ENCODE results near the gene OR5AN1.
A peak's percentile ranks its signal among the peaks of the same experiment; 100 is the strongest.
"Not testable (repeated sequence)": the region's sequence is repeated elsewhere in the genome, so short reads cannot be mapped to it uniquely, and the experiment has no call there.

OR5AN1 gene, protein sequence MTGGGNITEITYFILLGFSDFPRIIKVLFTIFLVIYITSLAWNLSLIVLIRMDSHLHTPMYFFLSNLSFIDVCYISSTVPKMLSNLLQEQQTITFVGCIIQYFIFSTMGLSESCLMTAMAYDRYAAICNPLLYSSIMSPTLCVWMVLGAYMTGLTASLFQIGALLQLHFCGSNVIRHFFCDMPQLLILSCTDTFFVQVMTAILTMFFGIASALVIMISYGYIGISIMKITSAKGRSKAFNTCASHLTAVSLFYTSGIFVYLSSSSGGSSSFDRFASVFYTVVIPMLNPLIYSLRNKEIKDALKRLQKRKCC

DNA sequence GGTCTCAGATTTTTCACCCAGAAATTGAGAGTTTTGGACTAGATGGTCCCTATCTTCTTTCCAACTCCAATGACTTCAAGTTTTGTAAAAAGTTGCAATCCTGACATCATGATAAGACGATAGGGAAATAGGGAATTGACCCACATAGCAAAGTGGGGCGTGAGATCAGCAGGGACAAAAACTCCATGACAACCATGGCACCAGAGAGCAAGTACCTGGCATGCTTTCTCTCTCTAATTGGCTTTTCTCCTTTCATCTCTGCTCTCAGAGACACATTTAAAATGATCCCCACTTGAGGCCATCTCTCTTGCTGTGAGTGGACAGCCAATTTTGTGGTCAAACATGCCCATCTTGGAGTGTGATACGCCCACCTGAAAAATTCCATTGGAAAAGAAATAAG lies at the start of gene OR5AN1:
Gene OR5AN1 (plus strand): TSS at position 301 of the 400 bp plus-strand sequence. CDS start 5,564 bp downstream, outside the sequence.
- no peak for DNase-seq

DNA sequence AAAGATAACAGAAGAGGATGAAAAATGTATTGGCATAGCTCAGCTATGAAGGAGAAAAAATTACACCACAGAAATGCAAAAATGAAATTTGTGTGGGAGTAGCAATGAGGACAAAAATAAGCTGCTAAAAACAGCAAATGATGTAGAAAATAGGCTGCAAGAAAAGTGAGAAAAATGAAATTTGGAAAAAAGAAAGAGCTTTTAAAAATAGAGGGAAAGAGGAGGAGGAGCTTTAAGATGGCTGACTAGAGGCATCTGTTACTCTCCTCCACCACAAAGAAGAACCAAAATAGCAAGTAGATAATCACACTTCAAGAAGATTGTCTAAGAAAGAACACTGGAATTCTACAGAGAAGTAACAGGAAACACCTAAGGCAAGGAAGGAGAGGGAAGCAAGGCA lies 23.7 kb upstream of the OR5AN1 start:
- DNase-seq = no peak

DNA sequence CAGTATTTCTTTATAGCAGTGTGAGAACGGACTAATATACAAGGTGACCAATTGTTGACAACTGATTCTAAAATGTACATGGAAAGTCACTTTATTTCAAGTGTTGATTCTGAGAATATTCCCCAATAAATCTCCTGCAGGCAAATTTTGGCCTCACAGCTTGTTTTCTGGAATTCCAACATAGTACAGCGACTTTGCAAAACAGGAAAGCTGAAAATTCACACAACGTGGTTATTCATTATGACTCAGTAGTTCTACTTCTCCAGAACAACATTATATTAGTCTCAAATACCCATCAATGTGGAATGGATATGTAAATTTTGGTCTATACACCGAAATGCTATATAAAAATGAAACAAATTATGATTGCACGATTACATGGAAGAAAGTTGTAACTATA lies 22.5 kb upstream of the OR5AN1 start:
- no peak for DNase-seq

DNA sequence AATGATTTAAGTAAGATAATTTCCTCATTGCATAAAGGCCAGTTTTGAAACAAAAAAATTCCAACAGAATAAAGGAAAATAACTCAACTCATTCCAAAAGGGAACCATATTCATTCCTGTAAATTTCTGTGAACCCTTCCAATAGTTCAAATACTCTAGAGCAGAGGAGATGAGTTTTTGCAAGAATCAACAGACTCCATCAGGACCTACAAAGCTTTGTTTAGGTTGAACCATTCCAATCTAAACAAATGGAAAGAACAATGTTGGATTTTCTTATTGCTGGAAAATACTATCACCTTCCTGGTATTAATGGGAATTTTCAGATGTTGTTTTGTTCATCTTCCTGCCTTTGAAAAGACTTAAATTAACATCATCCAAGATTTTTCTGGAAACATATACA lies 21.8 kb upstream of the OR5AN1 start:
- no peak for DNase-seq

DNA sequence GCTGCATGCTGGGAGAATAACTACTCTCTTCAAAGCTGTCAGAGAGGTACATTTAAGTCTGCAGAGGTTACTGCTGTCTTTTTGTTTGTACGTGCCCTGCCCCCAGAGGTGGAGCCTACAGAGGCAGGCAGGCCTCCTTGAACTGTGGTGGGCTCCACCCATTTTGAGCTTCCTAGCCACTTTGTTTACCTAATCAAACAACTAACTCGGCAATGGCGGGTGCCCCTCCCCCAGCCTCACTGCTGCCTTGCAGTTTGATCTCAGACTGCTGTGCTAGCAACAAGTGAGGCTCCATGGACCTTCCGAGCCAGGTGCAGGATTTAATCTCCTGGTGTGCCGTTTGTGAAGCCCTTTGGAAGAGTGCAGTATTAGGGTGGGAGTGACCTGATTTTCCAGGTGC lies 9.0 kb upstream of the OR5AN1 start:
- DNase-seq = not testable (repeated sequence)

DNA sequence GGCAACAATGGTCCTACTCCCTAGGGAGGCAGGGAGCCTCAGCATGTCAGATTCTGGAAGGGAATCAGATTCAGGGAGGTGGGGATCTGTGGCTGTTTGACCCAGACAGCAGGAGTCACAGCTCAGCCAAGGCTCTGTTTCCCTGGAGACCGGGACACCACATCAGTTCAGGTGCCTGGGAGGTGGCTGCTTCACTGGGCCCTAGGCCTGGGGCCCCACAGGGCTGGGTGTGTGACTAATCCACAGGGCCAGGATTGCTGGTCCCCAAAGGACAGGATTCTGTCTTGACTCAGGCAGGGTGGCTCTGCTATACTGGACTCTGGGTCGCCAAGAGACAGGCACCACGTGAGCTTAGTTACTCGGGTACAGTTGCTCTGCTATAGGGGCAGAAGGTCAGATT lies 3.5 kb upstream of the OR5AN1 start:
- no peak for DNase-seq

DNA sequence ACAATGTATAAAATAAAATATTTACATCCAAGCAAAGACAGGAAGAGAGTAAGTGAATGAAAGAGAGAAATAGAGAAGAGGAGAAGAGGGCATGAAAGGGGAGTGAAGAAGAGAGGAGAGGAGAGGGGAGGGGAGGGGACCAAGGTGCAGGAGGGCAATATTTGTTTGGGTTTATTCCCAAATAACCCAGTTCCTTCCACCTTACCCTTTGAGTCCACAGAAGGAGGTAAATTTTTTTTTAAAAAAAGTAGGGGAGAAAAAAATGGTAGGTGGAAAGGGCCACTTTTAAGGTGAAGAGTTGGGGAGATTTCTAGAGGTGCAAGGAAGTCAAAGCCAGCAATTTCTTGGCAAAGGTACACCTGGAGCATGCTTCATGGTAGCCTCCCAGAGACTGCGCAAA lies 2.1 kb upstream of the OR5AN1 start:
- DNase-seq = no peak

DNA sequence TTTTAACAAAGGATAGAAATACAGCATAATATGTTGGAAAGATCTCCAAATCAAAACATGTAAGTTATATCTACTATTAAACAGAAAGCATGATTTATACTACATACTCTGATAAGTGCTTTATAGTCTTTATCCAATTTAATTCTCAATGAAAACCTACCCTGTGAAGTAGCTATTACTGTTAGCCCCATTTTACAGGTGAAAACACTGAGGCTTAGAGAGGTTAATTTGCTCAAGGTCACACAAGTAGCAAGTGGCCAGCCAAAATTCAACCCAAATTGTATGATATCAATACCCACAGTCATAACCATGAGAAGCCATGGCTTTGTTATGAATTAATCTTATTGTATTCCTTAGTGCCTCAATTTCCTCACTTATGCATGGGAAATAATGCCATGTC lies 675 bp upstream of the OR5AN1 start:
- DNase-seq = no peak

DNA sequence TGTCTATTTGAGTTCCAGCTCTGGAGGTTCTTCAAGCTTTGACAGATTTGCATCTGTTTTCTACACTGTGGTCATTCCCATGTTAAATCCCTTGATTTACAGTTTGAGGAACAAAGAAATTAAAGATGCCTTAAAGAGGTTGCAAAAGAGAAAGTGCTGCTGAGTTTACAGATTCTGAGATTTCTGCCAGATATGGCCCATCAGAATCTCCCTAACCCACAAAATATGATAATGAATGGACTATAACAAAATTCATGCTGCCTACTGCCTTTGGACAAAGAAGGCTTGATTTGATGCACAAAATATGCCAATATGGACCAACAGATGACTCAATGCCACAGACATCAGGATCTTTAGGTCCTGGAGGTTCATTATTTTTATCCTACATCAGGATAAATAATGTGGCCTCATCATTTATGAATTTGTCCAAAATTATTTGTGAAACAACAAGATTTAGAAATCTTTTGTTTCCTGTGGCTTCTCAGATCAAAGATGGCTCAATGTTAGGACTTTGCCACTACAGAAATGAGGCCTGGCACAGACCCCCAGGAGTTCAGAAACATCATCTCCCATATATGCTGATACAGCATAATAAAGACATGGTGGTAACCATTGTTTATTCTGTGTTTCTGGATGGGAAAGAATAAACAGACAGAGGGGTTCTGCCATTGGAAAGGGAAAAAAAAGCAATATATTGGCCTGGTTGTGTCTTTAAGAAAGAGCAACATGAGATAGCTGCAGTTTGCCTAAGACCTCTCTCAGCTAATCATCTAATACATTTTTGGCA lies 6.7 kb downstream of the OR5AN1 start:
- no peak for DNase-seq

DNA sequence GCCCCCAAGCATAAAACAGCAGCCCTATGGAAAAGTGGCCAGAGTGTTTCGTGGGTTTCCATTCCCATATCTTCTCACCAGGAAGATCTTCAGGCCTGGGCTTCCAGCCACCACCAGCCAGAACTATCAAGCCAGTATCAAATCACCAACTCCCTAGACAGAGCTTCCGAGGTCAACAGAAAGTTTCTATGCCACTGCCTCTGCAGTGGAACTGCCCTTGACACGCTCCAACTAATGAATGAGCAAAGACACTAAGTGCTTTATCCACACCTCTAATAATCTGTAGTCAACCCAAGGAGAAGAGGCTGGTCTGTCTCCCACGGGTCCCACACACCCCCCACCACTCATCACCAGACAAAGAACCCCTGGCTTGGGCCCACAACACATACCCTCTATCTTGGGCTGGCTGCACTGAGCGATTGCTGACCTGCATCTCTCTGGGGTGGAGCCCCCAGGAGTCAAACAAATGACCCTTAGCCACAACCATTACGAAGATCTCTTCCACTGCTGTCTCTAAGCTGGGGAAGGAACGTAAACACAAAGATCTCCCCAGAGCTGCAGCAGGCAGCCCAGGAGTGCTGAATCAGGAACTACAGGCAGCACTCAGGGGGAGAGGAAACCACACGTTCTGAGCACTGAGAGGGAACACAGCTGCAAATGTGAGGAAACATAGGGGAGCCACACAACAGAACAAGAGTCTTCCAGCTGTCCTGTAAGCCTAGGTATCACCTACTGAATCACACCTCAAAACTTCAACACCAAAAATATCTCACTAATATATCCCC lies 9.7 kb downstream of the OR5AN1 start:
- DNase-seq = no peak

DNA sequence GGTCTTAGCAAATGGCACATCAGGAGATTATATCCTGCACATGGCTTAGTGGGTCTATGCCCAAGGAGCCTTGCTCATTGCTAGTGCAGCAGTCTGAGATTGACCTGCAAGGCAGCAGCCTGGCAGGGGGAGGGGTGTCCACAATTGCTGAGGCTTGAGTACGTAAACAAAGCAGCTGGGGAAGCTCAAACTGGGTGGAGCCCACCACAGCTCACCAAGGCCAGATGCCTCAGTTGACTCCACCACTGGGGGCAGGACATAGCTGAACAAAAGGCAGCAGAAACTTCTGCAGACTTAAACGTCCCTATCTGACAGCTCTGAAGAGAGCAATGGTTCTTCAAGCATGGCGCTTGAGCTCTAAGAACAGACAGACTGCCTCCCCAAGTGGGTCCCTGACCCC lies 13.6 kb downstream of the OR5AN1 start:
- DNase-seq = not testable (repeated sequence)

DNA sequence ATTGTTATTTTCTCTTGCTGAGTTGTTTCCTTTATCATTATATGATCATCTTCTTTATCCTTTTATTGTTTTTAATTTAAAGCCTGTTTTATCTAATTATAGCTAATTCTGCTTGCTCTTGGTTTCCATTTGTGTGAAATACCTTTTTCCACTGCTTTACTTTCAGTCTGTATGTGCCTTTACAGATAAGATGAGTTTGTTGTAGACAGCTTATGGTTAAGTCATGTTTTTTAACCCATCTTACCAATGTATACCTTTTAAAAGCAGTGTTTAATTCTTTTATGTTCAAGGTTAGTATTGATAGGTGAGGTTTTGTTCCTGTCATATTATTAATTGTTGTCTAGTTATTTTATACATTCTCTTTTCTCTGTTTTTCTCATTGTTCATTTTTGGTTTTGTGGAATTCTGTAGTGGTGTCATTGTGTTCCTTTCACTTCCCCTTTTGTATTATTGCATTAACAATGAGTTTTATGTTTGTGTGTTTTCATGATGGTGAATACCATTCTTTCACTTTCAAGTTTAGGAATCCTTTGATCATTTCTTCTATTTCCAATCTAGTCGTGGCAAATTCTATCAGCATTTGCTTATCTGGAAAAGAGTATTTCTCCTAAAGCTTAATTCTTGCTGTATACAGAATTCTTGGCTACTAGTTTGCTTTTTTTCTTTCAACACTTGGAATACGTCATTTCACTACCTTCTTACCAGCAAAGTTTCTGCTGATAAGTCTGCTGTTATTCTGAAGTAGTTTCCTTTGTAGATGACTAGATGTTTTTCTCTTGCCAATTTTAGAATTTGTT lies 21.8 kb downstream of the OR5AN1 start:
- DNase-seq = no peak

DNA sequence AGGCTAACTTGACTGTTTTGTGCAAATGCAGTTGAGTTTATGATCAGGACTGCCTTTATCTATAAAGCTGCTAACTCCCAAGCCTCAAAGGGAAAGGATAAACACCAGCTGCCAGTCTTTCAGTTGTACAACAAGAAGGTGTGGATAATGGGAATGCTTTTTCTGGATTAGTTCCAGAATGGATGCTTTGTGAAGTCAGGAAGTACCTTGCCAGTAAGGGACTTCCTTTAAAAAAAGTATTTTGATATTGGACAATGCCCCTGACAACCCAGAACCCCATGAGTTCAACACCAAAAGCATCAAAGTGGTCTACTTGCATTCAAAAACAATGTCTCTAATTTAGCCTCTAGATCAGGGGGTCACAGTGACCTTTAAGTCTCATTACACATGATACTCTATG lies 35.5 kb downstream of the OR5AN1 start:
- peak; percentile 71 for DNase-seq

DNA sequence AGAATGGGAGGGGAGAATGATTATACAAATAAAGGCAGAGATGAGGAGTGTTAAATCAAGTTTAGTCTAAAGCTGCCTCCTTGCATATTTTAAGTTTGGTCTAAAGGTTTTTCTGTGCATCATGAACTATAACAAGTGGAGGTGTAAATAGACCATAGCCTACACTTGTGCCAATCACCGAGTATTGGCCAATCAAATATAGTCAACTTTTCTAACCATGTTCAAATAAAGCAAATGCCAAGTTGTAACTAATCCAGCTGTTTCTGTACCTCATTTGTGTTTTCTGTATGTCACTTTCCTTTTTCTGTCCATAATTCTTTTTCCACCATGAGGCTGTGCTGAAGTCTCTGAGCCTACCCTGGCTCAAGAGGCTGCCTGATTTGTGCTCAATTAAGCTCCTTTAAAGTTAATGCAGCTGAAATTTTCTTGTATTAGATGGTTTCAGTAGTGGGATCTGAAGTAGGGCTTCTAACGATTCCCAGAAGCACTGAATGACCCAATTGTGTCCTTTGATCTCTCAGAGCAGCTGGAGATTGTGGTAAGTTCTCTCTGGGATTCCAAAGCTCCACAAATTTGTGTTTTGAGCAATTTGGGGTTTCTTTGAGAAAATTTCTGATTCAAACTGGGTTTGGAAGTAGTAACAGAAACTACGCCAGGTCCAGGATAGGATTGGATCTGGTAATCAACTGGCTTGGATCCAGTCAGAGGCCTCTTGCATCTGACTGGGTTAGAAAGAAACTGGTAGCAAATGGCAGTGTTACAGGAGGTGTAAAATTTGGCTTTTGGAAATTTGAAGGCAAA lies 42.0 kb downstream of the OR5AN1 start:
- DNase-seq = no peak

DNA sequence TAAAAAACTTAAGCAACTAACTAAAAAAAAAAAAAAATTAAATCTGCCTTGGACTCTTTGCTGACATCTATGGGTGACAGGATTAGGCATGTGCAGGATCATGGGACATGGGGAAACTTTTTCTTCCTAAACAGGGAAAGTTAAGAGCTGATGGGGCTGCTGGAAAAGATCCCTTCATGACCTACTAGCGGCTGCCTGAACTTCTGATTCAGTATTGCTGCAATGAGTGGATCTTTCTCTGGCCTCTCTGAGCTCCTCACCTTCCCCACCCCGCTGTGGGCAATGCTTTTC lies 42.5 kb downstream of the OR5AN1 start:
- DNase-seq = no peak

DNA sequence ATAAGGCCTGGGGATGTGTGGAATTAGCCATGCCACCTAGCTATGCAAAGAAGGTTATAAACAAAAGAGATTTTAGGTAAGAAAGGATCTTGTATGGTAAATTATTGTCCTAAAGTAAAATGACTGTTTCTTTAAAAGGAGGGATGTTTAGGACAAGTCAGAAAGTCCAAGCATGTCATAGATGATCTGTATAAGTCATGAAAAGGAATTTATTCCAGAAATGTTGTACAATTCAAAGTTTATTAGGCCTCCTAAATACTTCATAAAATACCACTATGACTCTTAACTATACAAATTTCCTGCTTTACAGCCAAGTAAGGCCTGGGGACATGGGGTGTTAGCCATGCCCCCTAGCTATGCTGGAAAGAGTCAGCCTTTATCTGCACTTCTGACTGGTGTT lies 44.9 kb downstream of the OR5AN1 start:
- no peak for DNase-seq

DNA sequence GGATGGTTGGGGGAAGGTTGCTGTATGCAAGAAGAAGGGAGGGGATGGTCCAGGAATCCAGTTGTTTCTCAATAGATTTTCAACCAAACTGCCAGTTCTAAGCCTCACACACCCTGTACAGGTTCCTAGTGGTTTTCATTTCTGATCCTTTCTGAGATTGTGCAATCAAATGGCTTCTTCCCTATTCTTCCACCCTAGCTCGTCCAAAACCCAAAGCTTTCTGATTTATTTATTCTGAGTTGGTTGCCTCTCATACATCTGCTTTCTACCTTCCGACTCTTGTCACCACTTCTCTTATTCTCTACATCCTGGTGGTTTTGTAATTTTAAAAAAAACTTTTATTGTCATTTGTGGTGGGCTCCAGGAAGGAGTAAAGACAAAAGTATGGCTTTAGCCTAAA lies 55.0 kb downstream of the OR5AN1 start:
- no peak for DNase-seq

DNA sequence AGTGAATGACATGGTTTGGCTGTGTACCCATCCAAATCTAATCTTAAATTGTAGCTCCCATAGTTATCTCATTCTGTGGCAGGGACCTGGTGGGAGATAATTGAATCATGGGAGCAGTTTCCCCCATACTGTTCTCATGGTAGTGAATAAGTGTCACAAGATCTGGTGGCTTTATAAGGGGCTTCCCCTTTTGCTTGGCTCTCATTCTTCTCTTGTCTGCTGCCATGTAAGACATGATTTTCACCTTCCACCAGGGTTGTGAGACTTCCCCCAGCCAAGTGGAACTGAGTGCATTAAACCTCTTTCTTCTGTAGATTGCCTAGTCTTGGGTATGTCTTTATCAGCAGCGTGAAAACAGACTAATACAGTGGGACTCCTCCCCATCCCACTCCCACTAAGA lies 56.4 kb downstream of the OR5AN1 start:
- DNase-seq = no peak

DNA sequence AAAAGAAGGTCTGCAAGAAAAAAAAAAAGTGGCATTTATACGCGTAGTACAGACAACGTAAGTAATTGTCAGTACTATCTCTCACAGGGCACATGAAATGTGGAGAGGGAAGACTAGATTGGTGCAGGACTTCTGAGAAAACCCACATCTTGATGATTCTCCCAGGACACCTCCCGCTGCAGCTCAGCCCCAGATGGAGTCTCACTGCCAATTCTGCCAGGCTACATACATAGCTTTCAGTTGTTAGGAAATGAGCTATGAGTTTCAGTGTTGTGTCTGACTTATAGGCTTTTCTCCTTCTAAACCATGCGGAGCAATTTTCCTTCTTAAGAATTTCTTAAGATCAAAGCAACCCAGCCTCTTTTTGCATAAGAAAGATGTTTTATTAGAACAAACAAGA lies 57.9 kb downstream of the OR5AN1 start:
- no peak for DNase-seq

DNA sequence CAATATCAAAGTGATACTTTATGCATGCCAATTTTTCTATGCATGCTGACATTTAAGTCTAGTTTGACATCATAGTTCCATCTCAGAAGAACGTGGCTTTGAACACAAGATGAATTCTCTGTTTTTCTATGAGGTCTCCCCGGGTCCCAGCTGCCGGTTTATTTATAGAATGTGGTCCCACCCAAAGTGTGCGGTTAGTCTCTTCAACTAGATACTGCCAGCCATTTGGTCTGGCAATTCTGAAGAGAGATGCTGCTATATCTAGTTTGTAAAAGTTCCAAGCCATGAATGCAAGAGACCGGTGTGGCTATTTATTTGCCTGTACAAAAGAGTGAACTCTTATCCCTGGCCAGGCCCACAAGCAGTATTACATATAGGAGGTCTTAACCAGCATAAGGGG lies 58.3 kb downstream of the OR5AN1 start:
- no peak for DNase-seq

DNA sequence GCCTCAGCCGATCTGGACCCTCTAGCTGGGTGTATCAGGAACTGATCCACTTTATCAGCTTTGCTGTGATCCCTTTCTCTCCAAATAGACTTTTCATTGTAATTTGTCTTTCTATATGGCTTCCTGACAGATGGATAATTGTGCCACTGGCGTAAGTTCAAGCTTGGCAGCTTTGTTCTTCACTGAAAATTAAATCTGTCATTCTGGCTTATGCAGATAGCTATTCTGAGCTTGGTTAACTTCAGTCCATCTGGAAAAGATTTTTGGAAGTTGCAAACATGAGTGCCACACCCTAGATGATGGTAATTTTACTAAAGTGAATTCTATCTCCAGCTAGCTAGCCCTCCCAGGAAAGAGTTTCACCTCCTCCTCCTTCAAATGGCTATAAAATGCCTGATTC lies 59.5 kb downstream of the OR5AN1 start:
- DNase-seq = no peak

All from DMS153 (cell line).